GM12878 (cell line): Measurements from ENCODE around the gene MAP1LC3A. TPM values are rescaled to one million over a fixed set of nuclear protein-coding genes. Genes with fewer than 3 reads are reported as not detected.
A peak's percentile ranks its signal among the peaks of the same experiment; 100 is the strongest.

ENCODE experiments used
- ATAC-seq: fragments of 200-7000 bp; cut with Tn5 transposase; 3 replicates; pipeline ENCODE4 v1.9.1; 2020; ENCODE audit warnings: mild to moderate bottlenecking, moderate library complexity
- BruUV-seq: library from RNA; stranded (reverse); fragments of 400-500 nt; replicated peaks from 2 replicates; lab custom pipeline; 2021; lab: Mats Ljungman, UMichigan
- CTCF ChIA-PET: fragments of 300-600 bp; sonication (Branson Sonifier 250); formaldehyde crosslinking; extraction: SDS; loops from one replicate; lab custom pipeline; 2021; ENCODE audit warnings: inconsistent platforms; lab: Yijun Ruan, JAX
- POLR2A ChIA-PET: fragments of 350-600 bp; formaldehyde crosslinking; extraction: SDS; loops from one replicate; lab custom pipeline; 2021; ENCODE audit warnings: inconsistent platforms; lab: Charles Lee
- RAD21 ChIA-PET: fragments of 300-600 bp; sonication (Branson Sonifier 250); formaldehyde crosslinking; loops from one replicate; lab custom pipeline; 2023; ENCODE audit warnings: antibody characterized with exemption; ENCODE audit not compliant: unreplicated experiment; lab: Charles Lee
- SMC1A ChIA-PET: fragments of 300-600 bp; sonication (Branson Sonifier 250); formaldehyde crosslinking; loops from one replicate; lab custom pipeline; 2023; ENCODE audit not compliant: unreplicated experiment, uncharacterized antibody; lab: Charles Lee
- DNase-seq: peaks from one replicate; pipeline ENCODE4 v3.0.0-alpha.2; 2011; ENCODE audit warnings: low read depth, low spot score
- FAIRE-seq: peaks from 3 replicates; lab custom pipeline; 2011; peaks lifted over from hg19 to GRCh38; lab: Jason Lieb, UNC
- H2AFZ ChIP-seq: 2 replicates; pipeline ENCODE4 v1.6.0; 2011; ENCODE audit warnings: low read depth, low read length, control low read depth; ENCODE audit not compliant: control insufficient read depth
- H3K27ac ChIP-seq: 2 replicates; pipeline ENCODE4 v1.5.1; 2011; ENCODE audit warnings: control low read depth; ENCODE audit not compliant: control insufficient read depth, insufficient read depth
- H3K27me3 ChIP-seq, 2 experiments: replicated peaks in 1 of 2; 2 replicates each; pipeline versions ENCODE4 v1.6.0 to v1.6.1; 2011; ENCODE audit warnings: low read length in 1 of 2; ENCODE audit not compliant: control insufficient read depth in 2 of 2, insufficient read depth in 2 of 2
- H3K36me3 ChIP-seq, 2 experiments: 2 replicates each; pipeline ENCODE4 v1.5.1; 2011; ENCODE audit warnings: low read length in 1 of 2; ENCODE audit not compliant: control insufficient read depth in 2 of 2, insufficient read depth in 2 of 2
- H3K4me1 ChIP-seq: 2 replicates; pipeline ENCODE4 v1.6.1; 2011; ENCODE audit warnings: mild to moderate bottlenecking, low read length, moderate library complexity, mixed read lengths; ENCODE audit not compliant: control insufficient read depth, insufficient read depth
- H3K4me2 ChIP-seq: 2 replicates; pipeline ENCODE4 v1.6.0; 2011; ENCODE audit warnings: control low read depth; ENCODE audit not compliant: control insufficient read depth, insufficient read depth
- H3K4me3 ChIP-seq: fragments of 200-600 bp; sonication (generic); 2 replicates; pipeline ENCODE4 v1.5.1; 2016
- H3K79me2 ChIP-seq: 2 replicates; pipeline ENCODE4 v1.6.0; 2011; ENCODE audit warnings: low read length; ENCODE audit not compliant: control insufficient read depth, insufficient read depth
- H3K9ac ChIP-seq: 2 replicates; pipeline ENCODE4 v1.8.0; 2011; ENCODE audit warnings: low read length, control low read depth, mixed read lengths; ENCODE audit not compliant: control insufficient read depth, insufficient read depth
- H3K9me3 ChIP-seq: replicated peaks from 3 replicates; pipeline ENCODE4 v1.5.1; 2011; ENCODE audit warnings: mild to moderate bottlenecking, low read length; ENCODE audit not compliant: control insufficient read depth, insufficient read depth
- H4K20me1 ChIP-seq: 2 replicates; pipeline ENCODE4 v1.6.0; 2011; ENCODE audit not compliant: control insufficient read depth, insufficient read depth
- BRCA1 ChIP-seq: IDR thresholded peaks from 2 replicates; pipeline ENCODE4 v1.6.1; 2011; ENCODE audit warnings: low read depth, low read length, improper control_type of control experiment
- CREB1 ChIP-seq: IDR thresholded peaks from 2 replicates; pipeline ENCODE4 v1.6.1; 2012; ENCODE audit warnings: low read depth, mild to moderate bottlenecking, inconsistent platforms
- JUND ChIP-seq: IDR thresholded peaks from 2 replicates; pipeline ENCODE4 v1.6.1; 2012; ENCODE audit warnings: low read depth, mild to moderate bottlenecking, low read length, improper control_type of control experiment, moderate library complexity
- NR2F1 ChIP-seq: fragments of 450-650 bp; conservative IDR thresholded peaks from 2 replicates; pipeline ENCODE4 v1.6.1; 2017; ENCODE audit warnings: mild to moderate bottlenecking
- USF2 ChIP-seq: IDR thresholded peaks from 2 replicates; pipeline ENCODE4 v1.6.1; 2011; ENCODE audit warnings: low read depth, low read length, improper control_type of control experiment, borderline replicate concordance
- ZNF217 ChIP-seq: fragments of 450-650 bp; IDR thresholded peaks from 2 replicates; pipeline ENCODE4 v1.6.1; 2017; ENCODE audit warnings: antibody characterized with exemption, mild to moderate bottlenecking
- ZNF592 ChIP-seq: fragments of 450-650 bp; IDR thresholded peaks from 2 replicates; pipeline ENCODE4 v1.6.1; 2017; ENCODE audit warnings: mild to moderate bottlenecking, moderate library complexity
- WGBS: methylation state at CpG from one replicate; pipeline ENCODE4 v1.1.6; 2016; ENCODE audit warnings: low lambda C conversion rate; ENCODE audit not compliant: insufficient replicate concordance, insufficient coverage; ENCODE audit errors: missing lambda C conversion rate; 5-methylcytosine and 5-hydroxymethylcytosine counted together
- in situ Hi-C: fragments of 300-500 bp; cut with MboI; formaldehyde crosslinking; loops from 9 replicates; pipeline ENCODE4 v1.14.3; 2018; ENCODE audit warnings: mixed read lengths
- intact Hi-C: fragments of 100-400 bp; cut with micrococcal nuclease; formaldehyde crosslinking; loops from one replicate; pipeline ENCODE4 v1.14.2; 2022; ENCODE audit not compliant: unreplicated experiment
- polyA plus RNA-seq, 11 experiments: library from polyadenylated mRNA; depleted of rRNA in 4 of 11; unstranded in 6 of 11; stranded (reverse) in 5 of 11; fragments of >200 nt; fragmentation: Nextera tagmentation in 4 of 11; fragmentation: Illumina TruSeq in 1 of 11; extraction: Ambion mirVana in 4 of 11; extraction: Trizol in 1 of 11; gene quantifications; 1 replicate in 1 of 11; 2 replicates in 10 of 11; pipeline versions ENCODE4 v1.2.1 to v1.2.3, GENCODE V29; 2011 to 2016; ENCODE audit warnings: inconsistent platforms in 2 of 11, missing spikeins in 2 of 11, low read depth in 1 of 11
- total RNA-seq, 4 experiments: library from RNA; depleted of rRNA in 3 of 4; stranded (reverse); fragments of >200 nt in 3 of 4; fragmentation: Illumina TruSeq in 1 of 4; extraction: Trizol in 1 of 4; gene quantifications; 2 replicates each; pipeline versions ENCODE4 v1.2.1 to v1.2.3, GENCODE V29; 2013 to 2021
- TF ChIP-seq, protein P1 (sequence below): fragments of 450-650 bp; IDR thresholded peaks from 2 replicates; pipeline ENCODE4 v1.6.1; 2017; ENCODE audit warnings: borderline replicate concordance

Gene MAP1LC3A
- total and polyA plus RNA-seq, 10 of the 15 experiments (the other 5 are each of a cell fraction or from before 2014, with no cell fraction given): 0.27 to 1.2 (median 0.39) TPM; not detected in 4

DNA sequence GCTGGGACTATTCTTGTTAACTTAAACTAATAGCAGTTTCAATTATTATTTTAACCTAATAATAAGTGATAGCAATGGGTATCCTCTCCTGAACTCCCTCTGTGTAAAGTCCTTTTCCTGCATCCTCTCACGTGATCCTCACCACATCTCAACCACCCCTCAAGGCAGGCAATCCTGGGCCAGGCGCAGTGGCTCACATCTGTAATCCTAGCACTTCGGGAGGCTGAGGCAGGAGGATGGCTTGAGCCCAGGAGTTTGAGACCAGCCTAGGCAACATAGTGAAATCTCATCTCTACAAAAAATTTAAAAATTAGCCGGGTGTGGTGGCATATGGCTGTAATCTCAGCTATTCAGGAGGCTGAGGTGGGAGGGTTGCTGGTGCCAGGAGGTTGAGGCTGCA lies 23.7 kb downstream of the MAP1LC3A start:
- TF ChIP-seq USF2 (no peak), CREB1 (no peak), ZNF217 (no peak), BRCA1 (no peak), JUND (no peak)
- ChIA-PET RAD21 (interaction anchor here (1.0 kb wide), 1 partner anchor 65 kb away, joined by 3 read pairs; no protein-coding TSS in a partner anchor), POLR2A (interaction anchor here (0.6 to 1.9 kb wide), 2 partner anchors 12 to 465 kb away, joined by 3 to 5 read pairs; no protein-coding TSS in a partner anchor), SMC1A (interaction anchor here (0.7 to 2.3 kb wide), 3 partner anchors 130 to 269 kb away, joined by 4 to 8 read pairs (median 5); no protein-coding TSS in a partner anchor), CTCF (interaction anchor here (0.8 to 1.2 kb wide), 3 partner anchors 13 to 189 kb away, joined by 3 read pairs; no protein-coding TSS in a partner anchor)
- Histone ChIP-seq H3K27ac (0 out of 2 replicates have a peak overlapping the region, but pooled peaks have one; percentile 33), H3K9me3 (no peaks in the 10 kb centered on the region; the same call in 2 of the 3 replicates), H3K9ac (no peak overlapping the region), H4K20me1 (no peaks in the 10 kb centered on the region), H2AFZ (no peak overlapping the region), H3K79me2 (no peaks in the 10 kb centered on the region), H3K4me3 (no peak overlapping the region), H3K4me2 (no peak overlapping the region), H3K36me3 (peaks cover 2 to 11% of the 10 kb centered on the region in 2 experiments; a peak in 3 of 4 replicates), H3K4me1 (peaks cover 13% of the 10 kb centered on the region), H3K27me3 (no peaks in the 10 kb centered on the region)
- no TSS peak for BruUV-seq
- no peak for ATAC-seq
- in situ Hi-C loops (no loop called here), intact Hi-C loops (no loop called here)
- FAIRE-seq: no peak
- 98% methylated on average over 4 of the region's 4 CpGs for WGBS
- no peak for DNase-seq

- H3K79me2 ChIP-seq: no peaks in the 10 kb centered on the region
- in situ Hi-C loops: no loop called here
- no peak overlapping the region for H3K27ac ChIP-seq
- intact Hi-C loops: no loop called here
- CTCF ChIA-PET: interaction anchor here (1.2 to 1.5 kb wide), 2 partner anchors 13 to 187 kb away, joined by 3 to 7 read pairs; no protein-coding TSS in a partner anchor
- SMC1A ChIA-PET: interaction anchor here (0.7 to 2.3 kb wide), 7 partner anchors 10 to 270 kb away, joined by 3 to 8 read pairs (median 3); no protein-coding TSS in a partner anchor
- BruUV-seq: no TSS peak
- WGBS: 97% methylated on average over 4 of the region's 4 CpGs
- DNase-seq: no peak
- no peak for FAIRE-seq
- ATAC-seq: no peak
- H3K4me1 ChIP-seq: peaks cover 13% of the 10 kb centered on the region
- peaks cover 2 to 11% of the 10 kb centered on the region in 2 experiments; a peak in 3 of 4 replicates for H3K36me3 ChIP-seq
- RAD21 ChIA-PET: no interaction called here
- H3K9ac ChIP-seq: no peak overlapping the region
- no peaks in the 10 kb centered on the region for H3K27me3 ChIP-seq
- H4K20me1 ChIP-seq: no peaks in the 10 kb centered on the region
- H3K4me2 ChIP-seq: no peak overlapping the region
- H3K9me3 ChIP-seq: no peaks in the 10 kb centered on the region; the same call in 2 of the 3 replicates
- TF ChIP-seq NR2F1 (0 out of 2 replicates have a peak, but pooled peaks have one; percentile 14), ZNF592 (no peak)
- TF ChIP-seq, protein P1, sequence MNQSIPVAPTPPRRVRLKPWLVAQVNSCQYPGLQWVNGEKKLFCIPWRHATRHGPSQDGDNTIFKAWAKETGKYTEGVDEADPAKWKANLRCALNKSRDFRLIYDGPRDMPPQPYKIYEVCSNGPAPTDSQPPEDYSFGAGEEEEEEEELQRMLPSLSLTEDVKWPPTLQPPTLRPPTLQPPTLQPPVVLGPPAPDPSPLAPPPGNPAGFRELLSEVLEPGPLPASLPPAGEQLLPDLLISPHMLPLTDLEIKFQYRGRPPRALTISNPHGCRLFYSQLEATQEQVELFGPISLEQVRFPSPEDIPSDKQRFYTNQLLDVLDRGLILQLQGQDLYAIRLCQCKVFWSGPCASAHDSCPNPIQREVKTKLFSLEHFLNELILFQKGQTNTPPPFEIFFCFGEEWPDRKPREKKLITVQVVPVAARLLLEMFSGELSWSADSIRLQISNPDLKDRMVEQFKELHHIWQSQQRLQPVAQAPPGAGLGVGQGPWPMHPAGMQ: no peak
- H3K4me3 ChIP-seq: no peak overlapping the region
- H2AFZ ChIP-seq: no peak overlapping the region
- POLR2A ChIA-PET: interaction anchor here (1.9 kb wide), 1 partner anchor 11 kb away, joined by 5 read pairs; no protein-coding TSS in a partner anchor
These were observed 24.4 kb downstream of the MAP1LC3A start for GRCh38 chr20:34582911-34583310.
